Measurements from ENCODE around the gene HCN3.

Gene HCN3

DNA sequence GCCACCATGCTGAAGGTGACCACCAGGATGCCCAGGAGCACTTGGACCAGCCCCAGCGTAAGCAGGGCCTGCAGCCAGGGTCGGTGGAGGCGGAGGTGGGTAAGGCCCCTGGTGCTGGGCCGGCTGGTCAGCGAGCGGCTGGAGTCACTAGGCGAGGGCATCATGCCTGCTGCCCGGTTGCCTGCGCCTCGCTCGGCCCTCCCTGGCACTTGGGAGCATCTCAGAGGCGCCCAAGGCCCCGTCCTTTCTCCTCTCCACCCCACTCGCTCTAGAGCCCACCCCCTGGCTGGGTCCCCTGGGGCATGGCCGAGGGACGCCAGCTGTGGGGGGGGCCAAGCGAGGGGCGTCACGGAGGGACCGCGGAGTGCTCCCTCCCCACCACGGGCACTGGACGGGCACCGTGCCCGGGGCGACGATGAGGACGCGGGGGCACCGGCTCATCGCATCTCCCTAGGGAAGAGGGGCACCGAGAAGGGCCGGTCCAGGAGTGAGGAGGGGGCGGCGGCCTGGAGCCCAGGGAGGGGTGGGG lies 22.5 kb upstream of the HCN3 start:
- peak in 1 of 2 experiments; percentile 29 for DNase-seq

DNA sequence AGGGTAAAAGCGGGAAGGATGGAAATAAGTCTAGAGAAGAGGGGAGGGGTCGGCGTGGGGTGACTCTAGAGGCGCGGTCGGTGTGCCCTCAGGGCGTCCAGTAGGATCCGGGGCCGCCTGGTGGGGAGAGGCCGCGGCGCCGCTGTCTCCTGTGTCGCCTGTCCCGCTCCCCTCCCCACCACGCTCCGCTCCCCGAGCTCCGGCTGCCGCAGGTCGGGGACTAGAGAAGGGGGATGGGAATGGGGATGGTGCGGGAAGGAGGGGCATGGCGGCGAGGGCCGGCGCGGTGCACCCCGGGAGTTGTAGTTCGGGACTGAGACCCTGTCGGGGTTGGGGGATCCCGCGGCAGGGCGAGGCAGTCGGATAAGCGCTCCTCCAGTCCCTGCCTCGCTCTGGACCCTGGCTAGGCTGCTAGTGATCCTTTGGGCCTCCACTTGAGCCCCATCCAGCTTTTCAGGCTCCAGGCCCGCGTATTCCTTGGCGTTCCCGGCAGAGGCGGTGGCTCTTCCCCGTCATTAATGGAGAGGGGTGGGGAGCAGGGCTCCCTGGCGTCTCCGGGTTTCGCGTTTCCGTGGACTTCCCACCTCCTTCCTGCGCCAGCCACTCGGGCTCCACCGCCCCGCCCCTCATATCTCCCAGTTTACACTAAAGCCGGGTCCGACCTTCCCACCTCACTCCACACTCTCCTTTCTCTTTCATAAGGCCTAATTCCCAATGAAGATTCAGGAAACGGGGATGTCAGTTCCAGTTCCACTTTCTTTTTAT lies 21.8 kb upstream of the HCN3 start, which contains the start of gene ENTREP3:
Gene ENTREP3 (minus strand): TSS at position 241 of the 765 bp plus-strand sequence. CDS start 606 bp downstream, outside the sequence.
- peak; percentile 66 to 80 for DNase-seq

DNA sequence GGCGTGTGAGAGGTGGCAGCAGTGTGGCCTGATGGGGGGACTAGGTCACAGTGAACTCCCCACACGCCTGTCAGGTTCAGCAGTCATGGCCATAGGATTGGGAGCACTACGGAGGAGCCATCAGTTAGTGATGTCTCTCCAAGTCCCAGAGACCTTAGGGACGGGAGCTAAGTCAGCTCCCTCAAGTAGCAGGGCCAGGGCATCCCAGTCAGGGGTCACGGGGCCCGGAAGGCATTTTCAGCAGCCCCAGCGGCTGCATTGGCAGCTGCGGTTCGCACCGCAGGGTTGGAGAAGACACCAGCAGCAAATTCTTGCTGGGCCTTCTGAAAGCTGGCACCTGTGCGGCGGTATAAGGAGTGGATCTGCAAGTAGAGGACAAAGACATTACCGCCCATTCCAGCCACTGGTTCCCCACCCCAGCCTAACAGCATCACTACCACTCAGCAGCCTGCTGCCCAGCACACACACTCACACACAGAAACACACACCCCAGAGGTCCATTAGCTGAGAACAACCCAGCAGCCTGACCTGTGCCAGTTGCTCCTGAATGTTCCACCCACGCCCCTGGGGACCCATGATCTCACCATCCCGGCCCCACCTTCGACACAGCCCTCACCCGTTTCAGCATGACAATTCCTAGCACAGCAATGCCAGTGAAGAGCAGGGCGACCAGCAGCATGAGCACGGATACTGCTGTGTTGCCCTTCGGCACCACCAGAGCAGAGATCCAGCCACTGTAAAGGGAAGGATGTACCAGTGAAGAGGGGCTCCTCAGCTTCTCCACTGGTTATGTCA lies 21.0 kb upstream of the HCN3 start:
- no peak for DNase-seq

DNA sequence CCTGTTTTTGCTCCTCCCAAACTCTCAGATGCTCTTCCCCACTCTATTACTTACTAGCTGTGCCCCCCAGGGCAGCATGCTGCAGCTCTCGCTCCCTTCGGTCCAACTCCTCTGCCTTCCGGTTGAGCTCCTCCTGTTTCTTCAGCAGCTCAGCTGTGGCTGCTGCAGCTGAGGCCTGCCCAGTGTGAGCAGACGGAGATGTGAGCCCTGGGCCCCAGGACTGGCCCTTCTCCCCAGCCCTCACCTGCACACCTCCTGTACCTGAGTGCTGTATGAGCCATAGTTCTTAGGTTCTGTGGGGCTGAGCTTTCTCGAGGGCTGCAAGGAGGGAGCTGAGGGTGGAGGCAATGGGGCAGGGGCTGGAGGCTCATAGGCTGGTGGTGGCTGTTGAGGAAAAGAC lies 17.0 kb upstream of the HCN3 start:
- DNase-seq = no peak

DNA sequence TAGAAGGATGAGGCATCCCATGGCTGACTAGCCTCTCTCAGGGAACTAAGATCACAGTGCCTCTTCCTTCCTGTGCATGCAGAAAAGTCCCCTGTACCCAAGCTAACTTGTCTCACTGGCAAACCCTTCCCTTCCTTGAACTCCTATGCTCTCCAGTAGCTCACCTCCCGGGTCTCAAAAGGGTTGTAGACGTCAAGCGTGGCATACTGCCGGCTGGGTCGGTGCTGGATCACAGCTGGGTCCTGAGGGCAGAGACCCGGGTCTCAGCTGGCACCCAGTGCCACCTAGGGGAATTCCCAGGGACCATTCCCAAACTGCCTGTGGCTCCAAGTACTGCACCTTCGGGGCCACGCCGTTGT lies 15.8 kb upstream of the HCN3 start:
- peak in 1 of 2 experiments; percentile 58 for DNase-seq

DNA sequence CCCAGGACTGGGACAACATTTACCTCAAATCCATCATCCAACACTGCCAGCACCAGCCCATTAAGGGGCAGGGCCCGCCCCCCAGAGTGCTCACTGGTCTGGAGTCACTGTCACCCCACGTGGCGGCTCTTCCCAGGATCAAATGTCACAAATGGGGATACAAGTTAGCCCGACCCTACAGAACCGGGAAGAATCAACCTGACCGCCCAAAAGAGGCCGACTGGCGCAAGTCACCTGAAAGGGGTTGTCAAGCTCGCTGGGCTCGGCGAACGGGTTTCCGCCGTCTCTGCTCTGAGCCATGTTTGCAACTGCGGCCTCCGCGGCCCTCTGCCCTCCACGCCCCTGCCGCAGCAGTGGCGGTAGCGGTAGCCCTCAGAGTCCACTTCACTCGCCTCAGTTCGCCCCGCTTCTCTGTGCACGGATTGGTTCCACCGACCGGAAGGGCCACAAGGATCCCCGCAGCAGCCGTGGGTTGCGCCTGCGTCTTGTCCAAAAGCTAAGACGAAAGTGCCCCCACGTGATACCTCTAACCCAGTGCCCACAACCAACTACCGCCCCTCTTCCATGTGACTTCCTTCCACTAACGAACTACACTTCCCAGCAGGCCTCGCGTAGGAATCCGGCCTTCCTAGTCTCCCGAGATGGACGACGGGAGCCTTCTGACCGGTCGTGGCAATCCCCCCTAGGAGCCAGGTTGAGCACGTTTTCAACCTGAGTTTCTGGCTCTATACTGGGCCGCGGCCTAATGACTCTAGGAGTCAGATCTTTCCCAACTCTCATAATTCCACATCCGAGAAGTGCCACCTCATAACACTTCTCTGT lies 15.2 kb upstream of the HCN3 start, which contains the start of gene SCAMP3:
Gene SCAMP3 (minus strand): TSS at position 509 of the 822 bp plus-strand sequence. CDS start 209 bp downstream, at position 300.
- peak; percentile 96 to 98 for DNase-seq

DNA sequence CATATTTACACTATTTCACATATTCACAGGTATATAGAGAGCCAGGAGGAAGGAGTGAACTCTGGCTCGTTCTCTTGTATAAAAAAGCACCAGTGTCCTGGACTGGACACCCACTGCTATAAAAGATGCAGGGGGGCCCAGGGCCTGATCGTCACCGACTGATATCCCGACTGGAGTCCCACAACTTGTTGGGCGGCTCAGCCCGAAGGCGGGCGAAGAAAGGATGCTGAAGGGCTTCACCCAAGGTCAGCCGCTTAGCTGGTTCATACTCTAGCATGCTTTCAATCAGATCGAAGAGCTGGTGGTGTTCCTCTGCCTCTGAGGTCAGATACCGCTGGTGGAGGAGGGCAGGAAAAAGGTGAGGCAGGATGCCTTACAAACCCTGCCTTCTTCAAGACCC lies 14.2 kb upstream of the HCN3 start:
- DNase-seq = no peak

DNA sequence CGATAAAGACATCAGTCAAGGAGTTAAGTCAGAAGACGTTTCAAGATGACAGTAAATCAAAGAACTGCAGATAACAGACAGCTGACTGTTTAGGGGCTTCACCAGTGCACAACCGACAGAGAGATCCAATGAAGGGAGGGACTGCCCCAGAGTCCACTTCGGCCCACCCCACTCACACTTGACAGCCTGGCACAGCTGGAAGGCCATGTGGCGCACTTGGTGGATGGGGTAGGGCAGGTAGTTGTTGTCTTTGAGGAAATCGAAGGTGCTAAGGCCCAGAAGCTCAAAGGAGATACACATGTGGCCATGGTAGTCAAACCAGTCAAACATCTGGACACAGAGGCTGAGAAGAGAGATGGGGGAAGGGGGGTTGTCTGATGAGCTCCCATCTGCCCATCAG lies 10.7 kb upstream of the HCN3 start:
- DNase-seq = no peak

DNA sequence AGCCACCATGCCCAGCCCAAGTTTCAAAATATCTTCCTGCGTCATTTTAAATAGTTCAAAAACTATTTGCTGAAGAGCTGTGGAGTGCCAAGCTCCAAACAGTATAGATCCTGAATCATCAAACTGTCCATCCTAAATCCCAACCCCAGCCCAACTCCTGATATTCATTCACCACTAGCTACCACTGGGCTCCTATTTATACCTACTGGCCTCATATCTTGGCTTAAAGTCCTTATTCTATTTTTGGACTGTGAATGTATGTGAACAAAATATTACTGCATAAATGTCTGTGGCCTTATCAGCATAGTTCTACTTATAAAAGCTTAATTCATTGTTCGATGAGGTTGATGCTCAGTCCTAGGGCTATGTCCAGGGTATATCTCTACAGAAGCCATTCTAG lies 9.9 kb upstream of the HCN3 start:
- DNase-seq = no peak

DNA sequence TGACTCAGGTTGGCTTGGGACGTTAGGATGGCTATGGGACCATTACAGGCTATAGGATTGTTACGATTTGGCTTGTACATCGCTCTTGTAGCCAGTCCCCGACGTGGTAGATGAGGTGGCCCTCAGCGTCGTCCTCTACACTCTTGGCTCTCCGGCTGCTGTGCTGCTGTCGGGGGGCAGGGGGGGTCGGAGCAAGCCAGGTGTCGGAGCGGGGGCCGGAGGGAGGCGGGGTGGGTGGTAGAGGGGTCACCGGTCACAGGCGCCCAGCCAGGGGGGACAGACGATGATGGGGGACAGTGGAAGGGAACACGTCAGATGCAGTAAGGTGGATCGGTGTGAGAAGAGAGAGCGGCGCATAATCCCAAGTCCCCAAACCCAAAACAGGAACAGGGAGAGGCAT lies 8.6 kb upstream of the HCN3 start:
- no peak for DNase-seq

DNA sequence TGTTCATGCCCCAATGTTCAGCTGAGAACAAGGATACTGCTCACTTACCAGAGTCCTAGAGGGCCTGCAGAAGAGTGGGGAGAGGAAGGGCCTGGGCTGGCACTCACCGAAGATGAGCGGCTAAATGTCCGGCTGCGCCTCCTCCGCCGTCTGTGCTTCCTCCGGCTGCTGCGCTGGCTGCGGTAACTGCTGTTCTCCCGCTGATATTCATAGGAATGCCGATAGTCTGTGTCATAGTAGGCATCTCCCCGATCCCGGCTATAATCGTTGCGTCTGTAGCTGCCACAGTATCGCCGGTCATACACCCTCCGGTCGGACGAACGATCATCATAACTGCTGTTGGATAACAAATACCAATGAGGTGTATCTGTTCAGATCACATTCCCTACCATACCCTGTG lies 7.9 kb upstream of the HCN3 start:
- DNase-seq = no peak

DNA sequence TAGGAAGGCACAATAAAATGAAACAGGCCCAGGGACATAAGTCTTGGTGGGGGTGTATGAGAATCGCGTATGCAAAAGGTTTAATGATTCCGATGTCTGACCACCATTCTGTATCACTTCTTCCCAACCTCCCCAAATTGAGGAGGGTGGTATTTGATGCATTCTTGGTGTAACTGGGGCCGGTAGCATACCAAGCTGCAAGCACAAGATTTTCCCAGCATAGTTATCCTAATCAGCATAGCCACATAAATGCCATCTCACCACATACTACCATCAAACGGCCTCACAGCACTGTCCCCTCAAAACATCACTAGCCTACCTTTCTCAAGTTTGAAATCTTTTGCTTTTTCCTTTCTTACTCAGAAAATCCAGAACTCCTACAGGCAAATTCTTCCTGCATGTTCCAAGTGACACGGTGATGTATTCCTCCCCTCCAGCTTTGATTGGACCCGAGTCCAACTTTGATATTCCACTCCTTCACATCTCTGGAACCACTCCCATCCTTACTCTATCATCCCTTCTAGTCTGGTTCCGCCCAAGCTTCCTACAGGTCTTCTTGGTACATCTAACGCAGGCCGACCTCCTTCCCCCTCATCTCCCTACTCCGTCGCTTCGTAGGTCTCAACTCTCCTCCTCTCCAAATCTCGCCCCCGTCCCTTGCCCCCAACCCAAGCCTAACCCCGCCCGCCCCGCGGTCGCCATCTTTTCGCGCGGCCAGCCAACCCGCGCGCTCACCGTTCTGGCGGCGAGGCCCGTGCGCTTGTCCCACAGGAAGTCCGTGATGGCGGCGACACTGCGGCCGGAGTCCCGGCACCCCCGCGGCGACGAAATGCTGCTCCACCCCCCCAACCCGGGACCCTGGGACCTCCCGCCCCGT lies 4.6 kb upstream of the HCN3 start:
- peak in 1 of 2 experiments; percentile 51 for DNase-seq

DNA sequence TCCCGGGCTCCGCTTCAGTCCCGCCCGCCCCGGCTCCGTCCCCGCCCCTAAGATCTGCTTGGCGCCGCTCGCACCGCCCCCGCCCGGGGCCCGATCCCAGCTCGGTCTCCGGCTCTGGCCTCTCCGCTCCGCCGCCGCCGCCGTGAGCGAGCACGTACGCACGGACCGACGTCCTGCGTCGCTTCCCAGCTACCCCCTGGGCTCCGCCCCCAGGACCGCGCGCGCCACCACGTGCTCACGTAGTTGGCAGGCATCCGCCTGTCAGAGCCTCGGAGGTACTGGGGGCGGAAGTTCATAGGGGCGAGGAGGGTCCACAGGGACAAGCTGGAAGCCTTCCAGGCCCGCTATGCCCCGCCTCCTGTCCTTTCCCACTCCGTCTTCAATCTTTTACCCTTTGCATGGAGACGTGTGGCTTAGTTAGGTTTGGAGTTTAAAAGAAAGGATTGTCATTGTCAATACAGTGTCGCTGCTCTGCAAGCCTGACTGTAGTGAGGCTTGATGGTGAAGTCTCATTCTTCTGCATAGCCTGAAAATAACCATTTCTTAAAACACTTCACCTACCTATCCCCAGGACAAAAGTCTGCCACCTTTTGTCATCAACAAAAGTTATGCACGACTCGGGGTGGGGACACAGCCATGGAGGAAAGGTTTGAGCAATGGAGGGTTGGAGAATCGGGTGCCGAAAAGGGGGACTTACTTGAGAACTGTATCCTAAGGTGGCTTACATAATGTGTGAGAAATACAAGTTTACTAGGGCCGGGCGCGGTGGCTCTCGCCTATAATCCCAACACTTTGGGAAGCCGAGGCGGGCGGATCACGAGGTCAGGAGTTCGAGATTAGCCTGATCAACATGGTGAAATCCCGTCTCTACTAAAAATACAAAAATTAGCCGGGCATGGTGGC lies 3.7 kb upstream of the HCN3 start, which contains the start of gene CLK2:
Gene CLK2 (minus strand): TSS at position 162 of the 903 bp plus-strand sequence. CDS start 2,527 bp downstream, outside the sequence.
- DNase-seq = peak; percentile 92 to 95

DNA sequence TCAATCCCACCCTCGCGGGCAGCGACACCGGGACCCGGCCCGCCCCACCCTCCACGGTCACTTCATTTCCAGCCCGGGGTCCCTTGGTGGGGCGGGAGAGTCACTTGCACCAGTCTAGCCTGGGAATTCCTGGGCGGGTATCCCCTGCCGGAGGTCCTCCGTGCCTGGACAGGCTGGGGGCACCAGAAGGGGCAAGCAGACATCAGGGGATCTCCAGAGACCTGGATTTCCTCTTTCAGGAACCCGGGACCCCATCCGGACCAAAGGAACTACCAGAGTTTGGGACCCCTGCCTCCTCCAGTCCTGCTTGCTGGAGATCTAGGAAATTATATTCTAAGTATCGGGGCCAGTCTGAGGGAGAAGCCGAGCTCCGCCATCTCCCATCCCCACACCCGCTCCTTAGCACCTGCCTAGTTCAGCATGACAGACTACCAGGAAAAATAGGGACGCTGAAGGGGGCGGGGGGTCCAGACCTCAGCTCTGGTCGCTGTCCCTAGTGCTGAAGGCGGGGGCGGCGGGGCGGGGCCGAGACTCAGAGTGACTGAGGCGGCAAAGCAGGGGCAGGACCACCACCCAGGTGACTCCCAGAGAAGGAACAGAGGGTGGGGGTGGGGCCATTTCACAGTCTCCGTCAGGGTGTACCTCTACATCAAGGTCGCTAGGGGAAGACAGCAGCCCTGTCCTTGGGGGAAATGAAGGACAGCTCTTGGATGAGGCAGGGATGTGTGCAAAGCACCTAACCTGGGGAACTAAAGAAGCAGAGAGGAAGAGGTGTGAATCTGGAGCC lies 832 bp downstream of the HCN3 start:
- peak; percentile 51 to 70 for DNase-seq

DNA sequence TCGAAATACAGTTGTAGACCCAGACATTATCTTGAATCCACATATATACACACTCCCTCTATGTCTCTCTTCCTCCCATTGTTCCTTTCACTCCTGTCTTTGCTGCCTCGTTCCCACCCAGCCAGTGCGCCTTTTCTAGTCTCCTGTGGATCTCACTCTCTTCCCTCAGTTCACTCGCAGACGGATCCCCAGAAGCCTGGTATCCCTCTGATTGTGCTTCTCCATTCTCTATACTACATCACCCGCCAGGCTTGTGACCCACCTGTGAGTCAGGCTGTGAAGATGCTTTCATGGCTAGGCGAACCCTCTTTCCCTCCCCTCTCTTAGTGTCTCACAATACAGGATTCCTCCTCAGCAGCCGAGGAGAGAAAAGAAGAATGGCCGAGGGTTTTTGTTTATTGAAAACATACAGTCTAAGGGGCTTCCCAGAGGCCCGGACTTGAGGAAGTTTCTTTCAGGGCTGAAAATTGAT lies 1.5 kb downstream of the HCN3 start:
- DNase-seq = no peak

DNA sequence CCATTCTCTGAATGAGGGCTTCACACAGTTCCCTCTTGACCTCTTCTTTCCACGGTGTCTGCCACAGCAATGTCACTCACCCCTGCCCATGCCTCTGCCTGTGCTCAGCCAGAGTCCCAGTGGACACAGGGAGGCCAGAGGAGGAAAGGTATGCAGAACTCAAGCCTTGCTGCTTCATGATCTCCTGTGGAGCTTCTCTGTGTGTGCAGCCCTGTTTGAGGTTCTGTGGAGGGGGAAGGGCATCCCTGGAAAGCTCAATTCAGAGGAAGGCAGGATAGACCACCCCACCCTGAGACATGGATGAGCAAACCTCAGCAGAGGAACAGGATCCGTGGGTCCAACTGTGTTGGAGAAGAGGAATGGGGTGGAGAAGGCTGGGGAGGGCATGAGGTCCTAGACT lies 2.0 kb downstream of the HCN3 start:
- no peak for DNase-seq

DNA sequence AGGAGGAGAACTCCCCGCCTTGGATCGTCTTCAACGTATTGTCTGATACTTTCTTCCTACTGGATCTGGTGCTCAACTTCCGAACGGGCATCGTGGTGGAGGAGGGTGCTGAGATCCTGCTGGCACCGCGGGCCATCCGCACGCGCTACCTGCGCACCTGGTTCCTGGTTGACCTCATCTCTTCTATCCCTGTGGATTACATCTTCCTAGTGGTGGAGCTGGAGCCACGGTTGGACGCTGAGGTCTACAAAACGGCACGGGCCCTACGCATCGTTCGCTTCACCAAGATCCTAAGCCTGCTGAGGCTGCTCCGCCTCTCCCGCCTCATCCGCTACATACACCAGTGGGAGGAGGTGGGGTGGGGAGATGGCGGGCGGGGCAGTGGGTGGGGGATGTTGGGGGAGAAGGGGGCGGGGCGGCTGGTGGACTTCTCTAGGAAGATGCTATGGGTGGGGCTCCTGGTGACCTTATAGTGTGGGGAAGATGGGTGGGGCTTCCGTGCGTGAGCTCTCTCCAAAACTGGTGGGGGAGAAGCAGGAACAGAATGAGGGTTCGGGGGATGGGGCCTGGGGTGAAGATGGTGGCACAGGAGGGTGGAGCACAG lies 5.3 kb downstream of the HCN3 start:
- DNase-seq = no peak

DNA sequence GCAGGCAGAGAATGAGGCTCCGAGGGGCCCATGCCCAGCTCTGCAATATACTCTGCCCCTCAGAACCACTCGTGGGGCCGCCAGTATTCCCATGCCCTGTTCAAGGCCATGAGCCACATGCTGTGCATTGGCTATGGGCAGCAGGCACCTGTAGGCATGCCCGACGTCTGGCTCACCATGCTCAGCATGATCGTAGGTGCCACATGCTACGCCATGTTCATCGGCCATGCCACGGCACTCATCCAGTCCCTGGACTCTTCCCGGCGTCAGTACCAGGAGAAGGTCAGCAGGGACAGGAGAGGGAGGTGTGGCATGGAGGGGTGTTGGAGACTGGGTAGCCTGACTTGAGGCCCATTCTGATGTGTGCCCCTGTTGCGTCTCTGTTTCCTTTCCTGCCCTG lies 7.2 kb downstream of the HCN3 start:
- no peak for DNase-seq

DNA sequence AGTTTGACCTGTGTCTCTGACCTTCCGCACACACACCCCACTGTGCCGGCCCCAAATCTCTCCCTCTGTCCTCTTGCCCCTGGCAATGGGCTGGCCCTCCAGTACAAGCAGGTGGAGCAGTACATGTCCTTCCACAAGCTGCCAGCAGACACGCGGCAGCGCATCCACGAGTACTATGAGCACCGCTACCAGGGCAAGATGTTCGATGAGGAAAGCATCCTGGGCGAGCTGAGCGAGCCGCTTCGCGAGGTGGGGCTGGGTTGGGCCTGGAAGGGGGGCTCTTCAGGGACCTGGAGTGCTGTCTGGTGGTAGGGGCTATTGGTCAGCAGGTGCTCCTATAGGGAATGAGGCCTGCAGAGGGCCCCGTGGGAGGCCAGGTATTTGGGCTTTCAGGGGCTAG lies 7.8 kb downstream of the HCN3 start:
- no peak for DNase-seq
